Effector memory CD4-positive, alpha-beta T cell (primary cell): ENCODE data around the gene PGAP3.

Source experiments
- DNase-seq, 3 donors: peaks; one replicate each; pipeline ENCODE4 v3.0.0-alpha.2; 2020
- H3K27ac ChIP-seq: 2 replicates; pipeline ENCODE4 v1.7.0; 2013; ENCODE audit warnings: mild to moderate bottlenecking, low read length, moderate library complexity; ENCODE audit not compliant: insufficient read depth, poor library complexity, severe bottlenecking
- H3K27me3 ChIP-seq: replicated peaks from 2 replicates; pipeline ENCODE4 v1.7.0; 2013; ENCODE audit warnings: mild to moderate bottlenecking, low read length; ENCODE audit not compliant: insufficient read depth, control insufficient read depth, poor library complexity, severe bottlenecking
- H3K36me3 ChIP-seq: 2 replicates; pipeline ENCODE4 v1.7.0; 2013; ENCODE audit warnings: mild to moderate bottlenecking, low read length, moderate library complexity; ENCODE audit not compliant: control insufficient read depth, insufficient read depth
- H3K4me1 ChIP-seq: 2 replicates; pipeline ENCODE4 v1.7.0; 2013; ENCODE audit warnings: low read length, mild to moderate bottlenecking; ENCODE audit not compliant: control insufficient read depth, insufficient read depth, poor library complexity, severe bottlenecking
- H3K4me3 ChIP-seq: 2 replicates; pipeline ENCODE4 v1.7.0; 2013; ENCODE audit warnings: low read length, low read depth, mild to moderate bottlenecking; ENCODE audit not compliant: insufficient read depth, poor library complexity, severe bottlenecking
- H3K9me3 ChIP-seq: 2 replicates; pipeline ENCODE4 v1.7.0; 2013; ENCODE audit warnings: mild to moderate bottlenecking, low read length, moderate library complexity; ENCODE audit not compliant: control insufficient read depth

The PGAP3 gene

DNA sequence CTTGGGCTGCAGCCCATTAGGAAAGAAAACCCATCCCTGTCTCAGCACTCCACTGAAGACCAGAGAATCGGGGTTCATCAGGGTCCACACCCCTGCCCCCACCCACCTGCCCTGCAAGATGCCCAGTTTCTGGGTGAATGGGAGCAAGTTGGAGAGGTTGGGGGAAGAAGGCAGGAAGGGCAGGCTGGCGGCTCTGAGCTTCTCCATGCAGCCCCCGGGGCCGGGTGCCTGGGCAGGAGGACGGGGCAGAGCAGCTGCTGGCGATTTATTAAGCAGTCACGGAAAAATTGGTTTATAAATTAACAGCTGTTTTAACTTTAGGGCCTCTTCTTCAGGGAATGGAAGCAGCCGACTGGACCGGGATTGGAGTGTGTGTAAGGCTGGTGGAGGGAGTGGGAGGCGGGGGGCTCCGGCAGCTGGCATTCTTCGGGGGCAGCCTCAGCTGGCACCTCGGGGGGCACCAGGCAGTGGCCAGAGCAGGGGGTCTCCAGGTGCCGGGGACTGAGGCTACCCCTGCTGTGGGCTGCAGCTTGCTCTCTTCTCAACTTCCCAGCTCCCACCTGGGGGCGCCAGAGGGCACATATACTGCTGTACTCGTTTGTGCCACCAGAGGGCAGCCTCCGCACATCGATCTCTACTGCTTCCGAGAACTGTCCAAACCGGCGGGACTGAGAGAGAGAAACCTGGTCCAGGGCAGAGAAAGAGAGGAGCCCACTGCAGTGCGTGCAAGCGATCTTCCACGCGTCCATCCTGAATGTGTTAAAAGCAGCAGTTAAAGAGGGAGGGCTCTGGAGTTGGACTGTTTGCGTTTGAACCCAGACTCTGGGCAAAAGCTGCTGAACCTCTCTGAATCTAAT, 66.1 kb downstream of the PGAP3 start:
- H3K4me1 ChIP-seq: peaks cover 23% of the 10 kb centered on the region
- peaks cover 18% of the 10 kb centered on the region for H3K27me3 ChIP-seq
- H3K9me3 ChIP-seq: no peaks in the 10 kb centered on the region
- no peak overlapping the region for H3K27ac ChIP-seq
- peak; percentile 79 to 81 (median 80) for DNase-seq
- peak overlapping the region; percentile 4 for H3K4me3 ChIP-seq
- H3K36me3 ChIP-seq: no peaks in the 10 kb centered on the region
